ENCODE data around the gene PTPRD.

The PTPRD gene

DNA sequence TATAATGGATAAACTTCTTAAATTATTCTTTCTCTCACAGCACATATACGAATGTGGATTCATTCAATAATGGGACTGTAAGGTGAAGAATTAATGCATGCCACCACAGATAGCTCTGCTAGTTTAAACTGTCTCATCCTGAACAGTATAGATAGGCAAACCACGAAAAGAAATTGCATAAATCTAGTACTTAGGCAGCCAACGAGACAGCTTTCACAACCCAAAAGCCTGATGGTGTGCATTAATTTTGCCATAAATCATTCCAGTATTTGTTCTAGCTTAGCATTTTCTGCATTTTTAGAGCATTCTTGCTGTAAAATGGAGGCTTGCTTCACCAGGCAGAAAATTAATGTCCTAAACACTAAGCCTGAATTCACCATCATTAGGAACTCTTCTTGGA is 1979.0 kb downstream of the PTPRD start:
- DNase-seq (ENCODE audit: low read depth): no peak

DNA sequence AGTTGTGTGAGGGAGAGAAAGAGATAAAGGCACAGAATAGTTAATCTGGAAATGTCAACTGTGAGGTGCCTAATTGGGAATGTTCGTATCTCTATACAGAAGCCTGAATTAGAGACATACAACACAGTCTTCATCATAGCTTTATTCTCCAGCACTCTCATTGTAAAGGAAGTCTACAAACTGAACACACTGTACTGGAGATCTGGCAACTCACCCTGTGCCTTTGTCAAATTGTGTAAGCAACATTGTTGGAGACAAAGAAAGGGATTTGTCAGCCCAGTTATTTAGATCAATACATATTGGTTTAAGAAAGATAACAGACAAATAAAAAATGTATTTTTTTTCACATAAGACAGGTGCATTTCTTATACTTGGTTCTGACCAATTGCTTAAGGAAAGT is 1980.3 kb downstream of the PTPRD start:
- no peak for DNase-seq (ENCODE audit: low read depth)

DNA sequence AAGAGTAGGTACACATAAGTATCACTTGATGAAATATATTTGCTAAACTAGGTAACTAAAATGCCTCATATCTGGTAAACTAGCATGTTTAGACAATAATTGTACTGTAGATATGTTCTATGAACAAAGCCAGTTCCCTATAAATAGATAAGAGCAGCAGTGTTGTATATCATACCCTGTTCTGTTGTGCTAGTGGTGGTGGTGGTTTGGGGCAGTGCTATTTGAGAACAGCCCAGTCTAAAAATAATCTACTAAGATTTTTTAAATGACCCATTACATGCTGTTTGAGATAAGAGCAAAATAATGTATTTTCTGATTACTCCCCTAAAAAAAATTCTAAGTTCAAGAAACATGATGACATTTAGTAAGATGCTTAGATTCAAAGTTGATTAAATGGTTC is 1984.0 kb downstream of the PTPRD start:
- DNase-seq (ENCODE audit: low read depth): no peak

GRCh38 chr9:8627976-8628679 is 1984.7 kb downstream of the PTPRD start:
- no peak for DNase-seq (ENCODE audit: low read depth)

- no peak for DNase-seq (ENCODE audit: low read depth)
Observed at GRCh38 chr9:8622871-8623270, 1989.9 kb downstream of the PTPRD start.

GRCh38 chr9:8622222-8622802 is 1990.5 kb downstream of the PTPRD start:
- no peak for DNase-seq (ENCODE audit: low read depth)

GRCh38 chr9:8621416-8621815 is 1991.4 kb downstream of the PTPRD start:
- no peak for DNase-seq (ENCODE audit: low read depth)

DNA sequence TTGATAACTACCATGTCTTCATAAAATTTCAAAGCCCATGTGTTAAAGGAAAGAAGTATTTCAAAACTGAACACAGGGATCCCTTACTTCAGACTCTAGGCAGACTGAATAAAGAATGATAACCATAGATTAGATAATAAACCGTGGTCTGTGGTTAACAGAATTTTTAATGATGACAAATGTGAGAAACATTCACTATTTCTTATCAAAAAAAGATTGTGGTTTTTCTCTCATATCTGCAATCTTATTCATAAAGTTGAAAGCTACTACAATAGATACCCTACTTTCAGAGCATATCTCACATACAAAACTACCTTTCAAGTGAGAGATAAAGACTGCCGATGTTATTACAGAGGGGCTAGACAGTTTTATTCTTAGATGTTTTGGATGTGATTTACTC is 1996.4 kb downstream of the PTPRD start:
- DNase-seq (ENCODE audit: low read depth): no peak

DNA sequence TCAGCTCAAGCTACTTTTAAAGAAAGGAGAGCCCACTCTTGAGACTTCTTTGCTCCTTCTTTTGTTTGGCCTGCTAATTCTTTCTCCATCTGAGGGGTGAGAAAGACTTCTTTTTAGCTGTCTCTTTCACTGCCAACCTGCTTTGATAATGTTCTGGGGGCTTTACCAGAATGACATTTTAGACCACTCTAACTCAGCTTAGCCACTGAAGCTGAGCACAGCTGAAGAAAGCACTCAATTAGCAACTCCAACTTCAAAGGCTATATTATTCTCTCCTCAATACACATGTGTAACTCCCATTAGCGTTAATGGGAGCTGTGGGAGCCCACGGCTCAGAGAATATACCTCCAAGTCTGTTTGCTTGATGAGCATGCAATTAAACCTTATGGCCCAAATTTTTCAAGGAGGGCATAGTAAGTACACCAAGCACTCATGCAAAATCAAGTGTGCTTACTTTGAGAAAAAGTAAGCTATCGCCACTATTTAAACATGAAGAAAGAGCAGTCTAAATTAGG is 1997.8 kb downstream of the PTPRD start:
- no peak for DNase-seq (ENCODE audit: low read depth)

DNA sequence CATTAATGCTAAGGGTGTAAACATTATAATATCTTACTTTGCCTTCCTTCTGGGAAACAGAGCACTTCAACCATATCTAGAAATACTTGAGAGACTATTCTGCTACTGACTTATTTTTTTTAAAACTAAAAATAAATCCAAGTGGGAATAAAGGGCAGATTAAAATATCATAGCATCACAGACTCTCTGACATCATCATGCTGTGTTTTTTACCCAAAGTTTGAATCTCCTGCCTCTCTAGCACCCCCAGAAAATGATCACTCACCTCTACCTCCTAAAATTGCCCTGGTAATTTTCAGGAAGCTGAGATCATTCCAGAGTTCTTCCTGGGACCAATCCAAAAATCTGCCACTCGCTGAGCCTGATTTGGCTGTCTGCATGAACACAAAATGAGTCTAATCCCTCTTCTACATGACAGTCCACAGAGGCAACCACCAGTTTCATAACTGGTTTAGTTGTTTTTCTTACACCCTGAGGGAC is 1999.4 kb downstream of the PTPRD start:
- DNase-seq (ENCODE audit: low read depth): no peak

DNA sequence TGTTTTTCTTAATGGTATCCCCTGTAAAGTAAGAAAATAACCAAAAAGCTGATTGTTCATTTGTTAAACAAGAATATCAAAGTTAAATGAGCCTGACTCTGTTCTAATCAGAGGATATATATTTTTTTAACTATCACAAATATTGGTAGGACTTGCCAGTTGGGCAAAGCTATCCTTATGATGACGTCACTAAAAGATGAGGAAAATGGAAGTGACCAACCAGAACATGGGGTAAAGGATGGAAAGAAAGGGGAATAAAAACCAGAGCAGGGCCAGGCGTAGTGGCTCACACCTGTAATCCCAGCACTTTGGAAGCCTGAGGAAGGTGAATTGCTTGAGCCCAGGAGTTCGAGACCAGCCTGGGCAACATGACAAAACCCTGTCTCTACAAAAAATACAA is 2001.6 kb downstream of the PTPRD start:
- DNase-seq (ENCODE audit: low read depth): no peak

GRCh38 chr9:8610256-8610655 is 2002.5 kb downstream of the PTPRD start:
- no peak for DNase-seq (ENCODE audit: low read depth)

GRCh38 chr9:8605096-8605495 is 2007.7 kb downstream of the PTPRD start:
- no peak for DNase-seq (ENCODE audit: low read depth)

- no peak for DNase-seq (ENCODE audit: low read depth)
Observed at GRCh38 chr9:8604201-8604600, 2008.6 kb downstream of the PTPRD start.

- DNase-seq (ENCODE audit: low read depth): no peak
Observed at GRCh38 chr9:8600914-8601680, 2011.7 kb downstream of the PTPRD start.

DNA sequence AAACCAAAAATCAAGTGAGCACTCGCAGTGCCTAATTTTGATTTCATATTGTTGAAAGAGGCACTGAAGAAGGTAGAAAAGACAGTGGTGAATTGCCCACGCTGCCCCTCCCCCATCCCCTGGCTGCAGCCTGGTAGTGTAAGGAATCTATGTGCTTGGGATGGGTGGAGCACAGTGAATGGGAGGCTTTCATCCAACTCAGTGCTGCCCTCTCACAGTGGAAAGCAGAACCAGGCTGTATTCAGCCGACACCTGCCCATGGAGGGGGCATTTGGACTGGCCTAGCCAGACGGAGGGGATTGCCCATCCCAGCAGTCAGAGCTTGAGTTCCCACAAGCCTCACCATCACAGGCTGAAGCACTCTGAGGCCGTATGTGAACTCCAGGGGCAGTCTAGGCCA is 2012.9 kb downstream of the PTPRD start:
- no peak for DNase-seq (ENCODE audit: low read depth)

GRCh38 chr9:8589476-8589875 is 2023.3 kb downstream of the PTPRD start:
- no peak for DNase-seq (ENCODE audit: low read depth)

DNA sequence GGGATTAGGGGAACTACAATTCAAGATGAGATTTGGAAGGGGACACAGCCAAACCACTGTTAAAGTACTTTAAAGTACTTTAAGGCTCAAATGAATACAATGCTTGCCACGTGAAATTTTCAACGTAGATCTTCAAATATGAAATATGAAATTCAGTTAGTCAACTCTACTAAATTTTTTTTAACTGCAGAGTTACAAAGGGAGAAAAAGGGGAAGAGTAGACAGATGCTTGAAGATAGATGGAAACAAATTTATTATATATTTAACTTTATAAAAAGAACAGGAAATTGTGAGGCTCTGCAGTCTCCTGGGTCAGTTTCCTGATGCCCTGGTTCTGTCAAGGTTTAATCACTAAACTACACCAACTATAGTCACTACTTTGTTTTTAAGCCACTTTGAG is 2027.8 kb downstream of the PTPRD start:
- no peak for DNase-seq (ENCODE audit: low read depth)

- DNase-seq (ENCODE audit: low read depth): no peak
Observed at GRCh38 chr9:8579661-8580060, 2033.1 kb downstream of the PTPRD start.

DNA sequence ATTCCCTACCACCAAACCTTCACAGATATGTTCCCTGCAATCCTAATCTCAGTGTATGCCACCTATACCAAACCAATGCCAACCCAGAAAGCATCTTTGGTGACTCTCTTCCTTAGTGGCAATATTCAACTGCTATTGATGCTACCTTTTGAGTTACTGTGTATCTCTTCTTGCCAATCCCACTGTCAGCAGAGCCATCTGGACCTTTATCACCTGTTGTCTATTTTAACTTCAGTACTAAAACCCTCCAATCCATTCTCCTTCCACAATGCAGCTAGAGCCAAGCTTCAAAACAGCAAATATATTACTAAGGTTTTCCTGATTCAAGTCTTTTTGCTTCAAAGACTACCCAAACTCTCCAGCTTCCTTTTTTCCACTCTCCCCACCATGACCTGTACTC is 2036.1 kb downstream of the PTPRD start:
- no peak for DNase-seq (ENCODE audit: low read depth)

- DNase-seq (ENCODE audit: low read depth): no peak
Observed at GRCh38 chr9:8574846-8575245, 2038.0 kb downstream of the PTPRD start.

- no peak for DNase-seq (ENCODE audit: low read depth)
Observed at GRCh38 chr9:8572209-8572608, 2040.6 kb downstream of the PTPRD start.

DNA sequence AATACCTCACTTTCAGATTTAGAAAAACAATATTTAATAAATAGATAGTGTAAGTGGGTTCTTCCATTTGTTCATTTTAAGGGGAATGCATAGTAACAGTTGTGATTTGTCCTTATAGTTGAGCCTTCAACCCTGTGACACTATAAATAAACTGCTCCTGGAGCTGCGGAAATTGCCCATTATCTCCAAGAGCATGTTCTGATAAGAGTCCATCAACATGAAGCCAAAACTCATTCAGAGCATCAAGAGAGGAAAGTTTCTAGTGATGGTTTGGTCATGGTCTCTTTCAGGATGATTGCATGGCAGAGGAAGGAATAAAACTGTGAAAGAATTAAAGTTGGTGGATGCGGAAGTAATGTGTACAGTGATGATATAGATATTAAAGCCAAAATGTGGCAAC is 2041.2 kb downstream of the PTPRD start:
- no peak for DNase-seq (ENCODE audit: low read depth)
